ENCODE data around the gene MOCOS. TPM values are rescaled to one million over a fixed set of nuclear protein-coding genes. Genes with fewer than 3 reads are reported as not detected.

MOCOS gene
- total RNA-seq, 4 donors from 2014 or later = 2.6 to 5.7 (median 4.4) TPM

GRCh38 chr18:36250827-36251226, 63.5 kb downstream of the MOCOS start:
- Histone ChIP-seq H3K27me3 (no peaks in the 10 kb centered on the region), H3K4me3 (no peak overlapping the region), H3K9me3 (peaks cover 0 to 8% of the 10 kb centered on the region in 2 donors), H3K4me1 (no peaks in the 10 kb centered on the region), H3K36me3 (no peaks in the 10 kb centered on the region), H3K27ac (no peak overlapping the region)
- TF ChIP-seq EP300 (IDR thresholded peaks at IDR 0.05; ENCODE audit: low read depth) = no peak
- intact Hi-C loops (cut with DNase I; ENCODE audit: low total_unique reads) (no loop called here), in situ Hi-C loops (cut with MboI; ENCODE audit: low pct_ligation_motif_present in 1 of 4, low pct_unique_long_range_greater_than_20kb in 1 of 4, low sequenced_read_pairs in 3 of 4) (loop anchor here in 1 of 4 donors (25.0 kb wide), 1 partner anchor 489 kb away; no protein-coding TSS in a partner anchor)
- DNase-seq = no peak
- 77 to 84% methylated on average over 2 of the region's 2 CpGs for WGBS, 2 donors (ENCODE audit: low coverage in 1 of 2)

DNA sequence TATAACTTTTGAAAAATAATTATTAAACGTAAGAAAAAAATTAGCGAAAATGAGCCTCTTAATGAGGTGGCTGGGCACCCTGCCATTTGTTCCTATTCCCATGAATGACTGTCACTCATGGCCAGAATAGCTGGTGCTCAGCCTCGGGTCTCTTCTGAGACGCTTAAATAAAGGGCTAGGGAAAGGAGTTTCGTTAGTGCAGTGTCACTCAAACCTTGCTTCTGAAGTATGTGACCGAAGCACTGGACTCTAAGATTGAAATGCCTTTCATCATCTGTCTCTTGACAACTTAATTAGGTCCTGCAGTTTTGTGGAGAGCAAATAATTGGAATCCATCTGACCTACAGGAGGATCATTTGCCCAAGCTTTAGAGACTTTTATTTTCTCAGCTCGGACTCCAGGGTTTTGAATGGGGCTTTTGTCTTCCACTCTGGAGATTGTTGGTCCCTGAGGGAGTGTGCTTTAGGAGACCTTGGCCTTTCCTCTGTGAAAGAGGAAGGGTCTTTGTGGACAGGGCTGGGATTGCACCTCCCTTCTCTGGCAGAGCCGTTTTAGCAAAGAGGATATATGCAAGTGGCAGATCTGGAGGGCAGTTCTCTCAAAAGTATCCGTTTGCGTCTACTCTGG, 67.9 kb downstream of the MOCOS start:
- in situ Hi-C loops (cut with MboI; ENCODE audit: low pct_ligation_motif_present in 1 of 4, low pct_unique_long_range_greater_than_20kb in 1 of 4, low sequenced_read_pairs in 3 of 4) = loop anchor here in 1 of 4 donors (25.0 kb wide), 1 partner anchor 493 kb away; no protein-coding TSS in a partner anchor
- no peak overlapping the region for H3K4me3 ChIP-seq
- H3K27me3 ChIP-seq = no peaks in the 10 kb centered on the region
- H3K4me1 ChIP-seq = no peaks in the 10 kb centered on the region
- 80 to 81% methylated on average over 5 to 10 of the region's 10 CpGs for WGBS, 2 donors (ENCODE audit: low coverage in 1 of 2)
- no peaks in the 10 kb centered on the region for H3K36me3 ChIP-seq
- intact Hi-C loops (cut with DNase I; ENCODE audit: low total_unique reads) = no loop called here
- TF ChIP-seq POLR2AphosphoS5 (IDR thresholded peaks at IDR 0.05) (no peak), CTCF (IDR thresholded peaks at IDR 0.05) (no peak), POLR2A (IDR thresholded peaks at IDR 0.05) (no peak), EP300 (IDR thresholded peaks at IDR 0.05; ENCODE audit: low read depth) (no peak)
- no peak for DNase-seq
- H3K27ac ChIP-seq = no peak overlapping the region
- no peaks in the 10 kb centered on the region for H3K9me3 ChIP-seq

GRCh38 chr18:36256094-36256493, 68.8 kb downstream of the MOCOS start:
- Histone ChIP-seq H3K36me3 (no peaks in the 10 kb centered on the region), H3K27ac (no peak overlapping the region), H3K9me3 (no peaks in the 10 kb centered on the region), H3K4me1 (no peaks in the 10 kb centered on the region), H3K27me3 (no peaks in the 10 kb centered on the region), H3K4me3 (no peak overlapping the region)
- DNase-seq = no peak
- no peak for TF ChIP-seq CTCF (IDR thresholded peaks at IDR 0.05)
- TF ChIP-seq POLR2A (IDR thresholded peaks at IDR 0.05) = no peak
- no peak for TF ChIP-seq EP300 (IDR thresholded peaks at IDR 0.05; ENCODE audit: low read depth)
- TF ChIP-seq POLR2AphosphoS5 (IDR thresholded peaks at IDR 0.05) = no peak
- in situ Hi-C loops (cut with MboI; ENCODE audit: low pct_ligation_motif_present in 1 of 4, low pct_unique_long_range_greater_than_20kb in 1 of 4, low sequenced_read_pairs in 3 of 4) (loop anchor here in 1 of 4 donors (25.0 kb wide), 1 partner anchor 494 kb away; no protein-coding TSS in a partner anchor), intact Hi-C loops (cut with DNase I; ENCODE audit: low total_unique reads) (no loop called here)
- WGBS, 2 donors (ENCODE audit: low coverage in 1 of 2) = 88 to 96% methylated on average over 3 to 7 of the region's 7 CpGs

DNA sequence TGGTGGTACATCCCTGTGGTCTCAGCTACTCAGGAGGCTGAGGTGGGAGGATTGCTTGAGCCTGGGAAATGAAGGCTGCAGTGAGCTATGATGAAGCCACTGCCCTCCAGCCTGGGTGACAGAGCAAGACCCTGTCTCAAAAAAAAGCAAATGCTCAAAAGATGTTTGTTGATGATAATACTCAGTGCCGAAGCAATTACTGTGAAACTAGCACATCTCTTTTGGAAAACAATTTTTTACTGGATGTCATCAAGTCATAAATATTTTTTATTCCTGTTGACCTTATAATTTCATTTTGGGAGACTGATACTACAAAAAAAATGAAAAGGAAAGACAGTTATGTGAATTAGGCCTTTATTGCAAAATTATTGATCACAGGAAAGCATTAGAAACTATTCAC, 75.7 kb downstream of the MOCOS start:
- in situ Hi-C loops (cut with MboI; ENCODE audit: low pct_ligation_motif_present in 1 of 4, low pct_unique_long_range_greater_than_20kb in 1 of 4, low sequenced_read_pairs in 3 of 4) = loop anchor here in 1 of 4 donors (25.0 kb wide), 1 partner anchor 501 kb away; no protein-coding TSS in a partner anchor
- WGBS, 2 donors (ENCODE audit: low coverage in 1 of 2) = 79 to 92% methylated on average over 1 of the region's 1 CpG

More for the DNA sequence above, 75.7 kb downstream of the MOCOS start:
- no peak for DNase-seq
- no peaks in the 10 kb centered on the region for H3K9me3 ChIP-seq
- no peak overlapping the region for H3K4me3 ChIP-seq
- no peaks in the 10 kb centered on the region for H3K36me3 ChIP-seq
- TF ChIP-seq POLR2AphosphoS5 (IDR thresholded peaks at IDR 0.05) (no peak), CTCF (IDR thresholded peaks at IDR 0.05) (no peak), EP300 (IDR thresholded peaks at IDR 0.05; ENCODE audit: low read depth) (no peak), POLR2A (IDR thresholded peaks at IDR 0.05) (no peak)
- H3K27ac ChIP-seq = no peak overlapping the region
- intact Hi-C loops (cut with DNase I; ENCODE audit: low total_unique reads) = no loop called here
- no peaks in the 10 kb centered on the region for H3K4me1 ChIP-seq
- H3K27me3 ChIP-seq = no peaks in the 10 kb centered on the region

All from transverse colon (tissue), 4 donors.